ENCODE results near the gene DEDD2.

GRCh38 chr19:42246922-42247639, 29.6 kb upstream of the DEDD2 start:
- TF ChIP-seq CTCF (IDR thresholded peaks at IDR 0.05) (no peak), POLR2A (IDR thresholded peaks at IDR 0.05) (no peak)
